GM12878 (cell line): ENCODE measurements around the gene SRC.

Source experiments
- BHLHE40 ChIP-seq, 2 experiments: fragments of 450-650 bp in 1 of 2; IDR thresholded peaks; 2 replicates each; pipeline ENCODE4 v1.6.1; 2011 to 2017; ENCODE audit warnings: low read depth in 2 of 2, borderline replicate concordance in 1 of 2, improper control_type of control experiment in 1 of 2, low read length in 1 of 2, mild to moderate bottlenecking in 1 of 2
- EP300 ChIP-seq, 2 experiments: fragments of 150-350 bp in 1 of 2; IDR thresholded peaks; 2 replicates each; pipeline ENCODE4 v1.6.1; 2011 to 2012; ENCODE audit warnings: low read depth in 2 of 2, low read length in 2 of 2, borderline replicate concordance in 1 of 2, improper control_type of control experiment in 1 of 2, inconsistent platforms in 1 of 2; ENCODE audit not compliant: control insufficient read depth in 1 of 2
- ESRRA ChIP-seq: IDR thresholded peaks from 2 replicates; pipeline ENCODE4 v1.6.1; 2012; ENCODE audit warnings: mild to moderate bottlenecking, low read length, improper control_type of control experiment
- FOS ChIP-seq: IDR thresholded peaks from 3 replicates; pipeline ENCODE4 v1.6.1; 2011; ENCODE audit warnings: borderline replicate concordance; ENCODE audit not compliant: insufficient read length; ENCODE audit errors: extremely low read depth
- HCFC1 ChIP-seq: fragments of 150-350 bp; IDR thresholded peaks from 2 replicates; pipeline ENCODE4 v1.6.1; 2014; ENCODE audit warnings: low read length
- PAX5 ChIP-seq: IDR thresholded peaks from 2 replicates; pipeline ENCODE4 v1.6.1; 2011; ENCODE audit warnings: low read depth, low read length, borderline replicate concordance
- RBBP5 ChIP-seq: fragments of 200-600 bp; sonication (generic); conservative IDR thresholded peaks from 2 replicates; pipeline ENCODE4 v1.6.1; 2016
- TF ChIP-seq, protein P1 (sequence below): fragments of 450-650 bp; IDR thresholded peaks from 2 replicates; pipeline ENCODE4 v1.6.1; 2016; ENCODE audit warnings: mild to moderate bottlenecking, moderate library complexity, borderline replicate concordance

GRCh38 chr20:37369846-37370245 is 23.9 kb downstream of the SRC start:
- TF ChIP-seq PAX5, result no peak
- TF ChIP-seq ESRRA, result no peak
- TF ChIP-seq BHLHE40 (IDR thresholded peaks at IDR 0.05; ENCODE audit: borderline replicate concordance in 1 of 2, low read depth in 2 of 2, low read length in 1 of 2), result no peak
- no peak for TF ChIP-seq RBBP5
- TF ChIP-seq EP300 (IDR thresholded peaks at IDR 0.05; ENCODE audit: borderline replicate concordance in 1 of 2, control insufficient read depth in 1 of 2, low read depth in 2 of 2, low read length in 2 of 2), result no peak
- TF ChIP-seq HCFC1, result no peak
- TF ChIP-seq, protein P1, sequence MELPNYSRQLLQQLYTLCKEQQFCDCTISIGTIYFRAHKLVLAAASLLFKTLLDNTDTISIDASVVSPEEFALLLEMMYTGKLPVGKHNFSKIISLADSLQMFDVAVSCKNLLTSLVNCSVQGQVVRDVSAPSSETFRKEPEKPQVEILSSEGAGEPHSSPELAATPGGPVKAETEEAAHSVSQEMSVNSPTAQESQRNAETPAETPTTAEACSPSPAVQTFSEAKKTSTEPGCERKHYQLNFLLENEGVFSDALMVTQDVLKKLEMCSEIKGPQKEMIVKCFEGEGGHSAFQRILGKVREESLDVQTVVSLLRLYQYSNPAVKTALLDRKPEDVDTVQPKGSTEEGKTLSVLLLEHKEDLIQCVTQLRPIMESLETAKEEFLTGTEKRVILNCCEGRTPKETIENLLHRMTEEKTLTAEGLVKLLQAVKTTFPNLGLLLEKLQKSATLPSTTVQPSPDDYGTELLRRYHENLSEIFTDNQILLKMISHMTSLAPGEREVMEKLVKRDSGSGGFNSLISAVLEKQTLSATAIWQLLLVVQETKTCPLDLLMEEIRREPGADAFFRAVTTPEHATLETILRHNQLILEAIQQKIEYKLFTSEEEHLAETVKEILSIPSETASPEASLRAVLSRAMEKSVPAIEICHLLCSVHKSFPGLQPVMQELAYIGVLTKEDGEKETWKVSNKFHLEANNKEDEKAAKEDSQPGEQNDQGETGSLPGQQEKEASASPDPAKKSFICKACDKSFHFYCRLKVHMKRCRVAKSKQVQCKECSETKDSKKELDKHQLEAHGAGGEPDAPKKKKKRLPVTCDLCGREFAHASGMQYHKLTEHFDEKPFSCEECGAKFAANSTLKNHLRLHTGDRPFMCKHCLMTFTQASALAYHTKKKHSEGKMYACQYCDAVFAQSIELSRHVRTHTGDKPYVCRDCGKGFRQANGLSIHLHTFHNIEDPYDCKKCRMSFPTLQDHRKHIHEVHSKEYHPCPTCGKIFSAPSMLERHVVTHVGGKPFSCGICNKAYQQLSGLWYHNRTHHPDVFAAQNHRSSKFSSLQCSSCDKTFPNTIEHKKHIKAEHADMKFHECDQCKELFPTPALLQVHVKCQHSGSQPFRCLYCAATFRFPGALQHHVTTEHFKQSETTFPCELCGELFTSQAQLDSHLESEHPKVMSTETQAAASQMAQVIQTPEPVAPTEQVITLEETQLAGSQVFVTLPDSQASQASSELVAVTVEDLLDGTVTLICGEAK, result no peak
- TF ChIP-seq FOS, result no peak
